GM12874 (cell line): ENCODE measurements around the gene LTBP1.

Experiments used
- CTCF ChIP-seq: IDR thresholded peaks from 2 replicates; pipeline ENCODE4 v1.5.1; 2011; ENCODE audit warnings: low read depth, mild to moderate bottlenecking, control low read depth, low read length, moderate library complexity; ENCODE audit not compliant: insufficient read depth

LTBP1 gene

GRCh38 chr2:33419581-33420200 lies 472.9 kb downstream of the LTBP1 start:
- no peak for TF ChIP-seq CTCF

- TF ChIP-seq CTCF: no peak
Measured at GRCh38 chr2:33420726-33421125, 474.0 kb downstream of the LTBP1 start.

GRCh38 chr2:33421820-33422219 lies 475.1 kb downstream of the LTBP1 start:
- no peak for TF ChIP-seq CTCF

- no peak for TF ChIP-seq CTCF
Measured at GRCh38 chr2:33425161-33425560, 478.4 kb downstream of the LTBP1 start.

GRCh38 chr2:33425586-33426031 lies 478.9 kb downstream of the LTBP1 start:
- TF ChIP-seq CTCF: no peak

- TF ChIP-seq CTCF: no peak
Measured at GRCh38 chr2:33426666-33427231, 480.0 kb downstream of the LTBP1 start.

GRCh38 chr2:33430077-33430476 lies 483.3 kb downstream of the LTBP1 start:
- no peak for TF ChIP-seq CTCF
